GM19099 (cell line): Measurements from ENCODE around the gene RTF1.

Experiments used
- POLR2A ChIP-seq: IDR thresholded peaks from 3 replicates; pipeline ENCODE4 v1.6.1; 2011; ENCODE audit warnings: low read depth; ENCODE audit not compliant: insufficient read length; ENCODE audit errors: extremely low read depth

Gene RTF1

DNA sequence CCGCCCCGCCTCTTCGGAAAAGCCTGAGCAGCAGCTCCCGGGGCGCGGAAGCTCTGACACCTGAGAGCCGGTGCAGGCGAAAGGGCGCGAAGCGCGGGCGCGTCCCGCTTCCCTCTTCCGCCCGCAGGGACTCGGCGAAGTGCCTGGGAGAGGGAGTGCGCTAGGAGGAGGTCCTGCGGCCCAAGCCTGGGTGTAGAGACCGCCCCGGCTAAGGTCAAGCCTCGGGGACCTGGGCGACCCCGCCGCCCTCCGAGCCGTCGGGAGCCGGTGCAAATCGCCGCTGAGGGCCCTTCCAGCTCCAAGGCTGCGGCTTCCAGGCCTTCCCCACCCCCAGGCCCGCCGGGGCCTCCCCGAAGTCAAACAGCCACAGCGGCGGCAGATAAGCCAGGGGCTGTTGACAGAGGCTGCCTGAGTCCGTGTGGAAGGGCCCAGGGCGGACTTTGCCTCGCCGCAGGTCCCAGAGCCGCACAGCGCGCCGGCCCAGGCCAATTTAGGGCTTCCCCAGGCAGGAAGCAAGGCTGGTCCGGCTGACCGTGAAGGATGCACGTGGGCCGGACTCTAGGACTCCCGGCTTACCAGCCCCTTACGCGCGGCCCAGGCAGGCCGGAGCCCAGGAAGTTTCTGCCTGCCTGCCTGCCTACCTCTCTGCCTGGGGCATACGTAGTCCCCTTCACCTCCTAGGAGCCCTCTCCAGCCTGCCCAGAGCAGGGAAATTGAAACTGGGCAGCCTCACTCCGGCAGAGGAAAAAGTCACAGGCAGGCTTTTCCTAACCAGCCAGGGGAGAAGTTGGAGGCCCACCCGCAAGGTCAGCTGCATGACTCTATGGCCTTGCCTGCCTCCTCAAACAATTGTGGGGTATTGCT is 79.1 kb downstream of the RTF1 start:
- no peak for TF ChIP-seq POLR2A

GRCh38 chr15:41498657-41499056 is 81.8 kb downstream of the RTF1 start:
- TF ChIP-seq POLR2A: no peak

DNA sequence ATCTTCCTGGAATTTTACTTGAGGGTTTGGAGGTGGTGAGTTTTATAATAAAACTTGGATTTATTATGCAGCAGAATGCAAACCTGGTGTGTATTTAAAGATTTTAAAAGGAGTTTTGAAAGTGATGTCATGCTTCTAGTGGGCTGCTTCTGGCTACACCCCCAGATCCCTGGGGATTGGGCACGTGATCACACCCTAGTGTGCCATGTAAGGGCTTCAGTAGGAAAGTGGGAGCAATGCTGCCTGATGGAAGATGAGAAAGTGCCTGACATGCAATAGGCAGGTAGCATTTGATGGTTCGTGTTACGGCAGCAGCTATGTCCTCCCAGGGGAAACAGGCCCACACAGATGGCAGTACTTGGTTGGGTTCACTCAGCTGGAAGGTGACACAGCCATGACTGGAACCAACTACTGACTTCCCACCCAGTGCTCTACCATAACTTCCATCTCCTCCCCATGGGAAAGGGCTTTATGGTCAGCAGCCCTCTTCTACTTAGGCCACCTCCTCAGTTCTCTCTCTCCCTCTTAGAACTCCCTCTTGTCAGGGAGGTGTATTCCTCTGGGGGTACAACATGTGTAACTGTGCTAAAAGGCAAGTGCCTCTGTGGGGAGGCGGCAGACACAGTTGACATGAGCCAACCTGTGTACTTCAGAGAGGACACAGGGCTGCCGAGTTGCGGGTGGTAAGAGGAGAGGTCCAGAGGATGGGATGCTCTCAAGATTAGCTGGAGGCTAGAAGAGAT is 82.4 kb downstream of the RTF1 start:
- TF ChIP-seq POLR2A: no peak

GRCh38 chr15:41501191-41501917 is 84.5 kb downstream of the RTF1 start:
- no peak for TF ChIP-seq POLR2A

- TF ChIP-seq POLR2A: no peak
Measured at GRCh38 chr15:41501931-41502794, 85.3 kb downstream of the RTF1 start.

- no peak for TF ChIP-seq POLR2A
Measured at GRCh38 chr15:41502795-41503668, 86.1 kb downstream of the RTF1 start.

DNA sequence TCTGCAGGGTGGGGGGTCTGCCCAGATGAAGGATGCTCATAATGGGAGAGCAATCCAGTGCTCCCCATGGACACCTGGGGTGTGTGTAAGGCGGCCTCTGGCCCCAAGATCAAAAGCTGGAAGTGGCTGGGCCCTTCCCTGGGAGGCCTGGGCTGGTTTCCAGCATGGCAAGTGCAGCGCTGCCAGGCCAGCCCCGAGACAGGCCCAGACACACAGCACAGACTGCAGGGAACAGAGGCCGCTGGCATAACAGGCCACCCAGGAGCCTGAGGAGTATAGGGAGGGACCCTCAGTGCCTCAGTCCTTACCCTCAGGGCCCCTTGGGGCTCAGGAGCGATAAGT is 86.7 kb downstream of the RTF1 start:
- TF ChIP-seq POLR2A: no peak

DNA sequence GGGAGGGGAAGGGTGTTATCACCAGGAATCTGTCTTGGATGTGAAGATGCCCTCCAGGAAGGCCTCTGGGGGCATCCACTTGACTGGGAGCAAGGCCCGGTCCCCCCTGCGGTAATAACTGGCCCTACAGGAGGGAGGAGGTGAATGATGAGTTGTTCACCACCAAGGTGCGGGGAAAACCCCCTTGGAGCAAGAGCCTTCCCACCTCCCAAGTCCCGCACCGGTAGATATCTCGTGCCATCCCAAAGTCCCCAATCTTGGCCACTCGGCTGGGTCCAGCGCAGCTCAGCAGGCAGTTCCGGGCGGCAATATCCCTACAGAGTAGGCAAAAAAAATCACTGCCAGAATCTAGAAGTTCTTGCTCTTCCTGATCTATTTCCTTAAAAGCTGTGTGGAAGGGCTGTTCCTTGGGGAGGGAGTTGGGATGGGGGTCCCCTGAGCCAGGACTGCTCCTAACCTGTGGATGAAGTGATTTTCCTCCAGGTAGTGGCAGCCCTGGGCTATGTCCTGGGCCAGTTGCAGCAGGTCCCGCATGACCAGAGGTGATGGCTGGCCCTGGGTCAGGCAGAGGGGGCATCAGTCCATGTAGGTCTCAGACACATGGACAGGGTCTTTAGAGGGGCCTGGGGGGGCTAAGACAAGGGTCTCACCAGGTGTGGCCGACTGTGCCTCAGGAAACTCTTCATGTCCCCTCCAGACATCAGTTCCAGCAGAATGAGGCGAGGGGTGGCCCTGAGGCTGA is 88.0 kb downstream of the RTF1 start:
- no peak for TF ChIP-seq POLR2A

DNA sequence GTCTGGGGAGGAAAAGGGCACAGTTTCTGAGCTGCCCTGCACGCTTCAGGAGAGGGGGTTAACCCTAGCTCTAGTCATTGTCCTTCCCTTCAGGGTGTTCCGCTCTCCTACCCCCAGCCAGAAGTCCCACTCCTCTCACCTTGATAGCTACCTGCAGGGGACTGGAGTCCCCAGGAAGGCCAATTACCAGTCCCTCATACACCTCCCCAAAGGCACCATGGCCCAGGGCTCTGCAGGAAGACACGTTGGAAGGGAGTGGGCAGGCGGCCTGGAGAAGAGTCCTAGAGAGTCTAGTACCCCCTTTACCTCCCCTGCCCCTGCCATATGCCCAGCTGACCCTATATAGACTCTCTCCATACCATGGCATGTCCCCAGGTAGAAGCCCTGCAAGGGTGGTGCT is 88.9 kb downstream of the RTF1 start:
- no peak for TF ChIP-seq POLR2A

DNA sequence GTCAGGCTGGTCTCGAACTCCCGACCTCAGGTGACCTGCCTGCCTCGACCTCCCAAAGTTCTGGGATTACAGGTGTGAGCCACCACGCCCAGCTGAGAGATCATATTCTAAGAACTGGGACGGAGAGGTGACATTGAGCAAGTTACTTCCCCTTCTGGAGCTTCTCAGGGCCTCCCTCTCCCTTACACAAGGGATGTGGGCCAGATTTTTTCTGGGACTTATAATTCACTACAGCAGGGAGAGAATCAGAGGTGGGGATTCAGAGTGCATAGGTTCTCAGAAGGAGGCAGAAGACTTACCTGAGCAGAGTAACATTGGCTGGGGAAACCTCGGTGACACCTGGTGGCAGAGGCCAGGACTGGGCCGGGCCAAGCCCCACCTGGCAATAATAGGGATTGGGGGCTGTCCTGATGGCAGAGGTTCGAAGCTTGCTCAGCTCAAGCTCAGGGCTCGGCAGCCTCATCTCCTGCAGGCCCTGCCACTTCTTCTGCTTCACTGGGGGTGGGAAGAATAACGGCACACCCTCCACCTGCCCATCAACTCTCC is 90.0 kb downstream of the RTF1 start:
- TF ChIP-seq POLR2A: no peak

- no peak for TF ChIP-seq POLR2A
Measured at GRCh38 chr15:41507820-41508290, 91.0 kb downstream of the RTF1 start.

DNA sequence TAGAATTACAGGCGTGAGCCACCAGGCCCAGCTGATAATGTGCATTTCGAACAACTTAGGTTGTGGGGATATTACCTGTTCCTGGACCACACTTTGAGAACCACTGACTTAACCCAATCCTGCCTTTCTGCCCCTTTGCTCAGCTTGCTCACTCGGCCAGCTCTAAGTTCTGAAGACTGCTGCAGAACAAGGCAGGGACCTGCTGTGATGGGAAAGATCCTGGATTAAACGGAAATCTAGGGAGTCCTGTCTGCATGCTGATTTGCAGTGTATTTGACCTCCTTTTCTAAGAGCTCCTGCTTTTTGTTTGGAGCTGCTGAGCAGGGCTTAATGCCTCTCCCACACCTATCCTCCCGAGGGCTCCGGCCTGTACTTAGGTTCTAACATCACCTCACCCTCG is 93.8 kb downstream of the RTF1 start:
- no peak for TF ChIP-seq POLR2A
